Fibroblast of gingiva (primary cell): ENCODE data around the gene CENPF.
A peak's percentile ranks its signal among the peaks of the same experiment; 100 is the strongest.
"Not testable (repeated sequence)": the region's sequence is repeated elsewhere in the genome, so short reads cannot be mapped to it uniquely, and the experiment has no call there.

Source experiments
- DNase-seq: peaks from one replicate; pipeline ENCODE4 v3.0.0-alpha.2; 2011; ENCODE audit warnings: low read depth

CENPF gene

GRCh38 chr1:214658785-214659184 lies 55.8 kb downstream of the CENPF start:
- DNase-seq, result peak; percentile 34

GRCh38 chr1:214660190-214660589 lies 57.2 kb downstream of the CENPF start:
- no peak for DNase-seq

- DNase-seq, result peak; percentile 89
Measured at GRCh38 chr1:214660900-214661299, 57.9 kb downstream of the CENPF start.

- no peak for DNase-seq
Measured at GRCh38 chr1:214662223-214662785, 59.3 kb downstream of the CENPF start.

GRCh38 chr1:214664651-214665433 lies 61.8 kb downstream of the CENPF start:
- DNase-seq, result no peak

GRCh38 chr1:214665606-214666110 lies 62.7 kb downstream of the CENPF start:
- DNase-seq, result no peak

- no peak for DNase-seq
Measured at GRCh38 chr1:214666674-214667073, 63.7 kb downstream of the CENPF start.

GRCh38 chr1:214670098-214670497 lies 67.1 kb downstream of the CENPF start:
- DNase-seq, result peak; percentile 29

GRCh38 chr1:214673029-214673428 lies 70.0 kb downstream of the CENPF start:
- not testable (repeated sequence) for DNase-seq

- no peak for DNase-seq
Measured at GRCh38 chr1:214673576-214673975, 70.6 kb downstream of the CENPF start.

GRCh38 chr1:214675524-214675923 lies 72.5 kb downstream of the CENPF start:
- DNase-seq, result not testable (repeated sequence)

- DNase-seq, result no peak
Measured at GRCh38 chr1:214676747-214677146, 73.8 kb downstream of the CENPF start.

GRCh38 chr1:214677945-214678344 lies 75.0 kb downstream of the CENPF start:
- DNase-seq, result no peak

- DNase-seq, result no peak
Measured at GRCh38 chr1:214678386-214678785, 75.4 kb downstream of the CENPF start.

- no peak for DNase-seq
Measured at GRCh38 chr1:214683621-214684020, 80.6 kb downstream of the CENPF start.

GRCh38 chr1:214685906-214686305 lies 82.9 kb downstream of the CENPF start:
- no peak for DNase-seq

- no peak for DNase-seq
Measured at GRCh38 chr1:214686497-214686896, 83.5 kb downstream of the CENPF start.

GRCh38 chr1:214688891-214689290 lies 85.9 kb downstream of the CENPF start:
- DNase-seq, result no peak

- DNase-seq, result no peak
Measured at GRCh38 chr1:214694769-214695168, 91.8 kb downstream of the CENPF start.

GRCh38 chr1:214698559-214698958 lies 95.6 kb downstream of the CENPF start:
- DNase-seq, result no peak

GRCh38 chr1:214700437-214700836 lies 97.4 kb downstream of the CENPF start:
- DNase-seq, result no peak

GRCh38 chr1:214702556-214702955 lies 99.6 kb downstream of the CENPF start:
- DNase-seq, result no peak

- DNase-seq, result no peak
Measured at GRCh38 chr1:214707306-214708087, 104.5 kb downstream of the CENPF start.
